Naive thymus-derived CD8-positive, alpha-beta T cell (primary cell): Measurements from ENCODE around the gene LIMD2. TPM values are rescaled to one million over a fixed set of nuclear protein-coding genes. Genes with fewer than 3 reads are reported as not detected.

Source experiments
- ATAC-seq, 2 donors: fragments of 150-1000 bp; cut with Tn5 transposase in 1 of 2; sonication (Bioruptor Pico), chemical (Tn5 transposase) in 1 of 2; 1 replicate in 1 of 2; 2 replicates in 1 of 2; pipeline ENCODE4 v1.10.0; 2021; ENCODE audit warnings: mild to moderate bottlenecking in 2 of 2, moderate library complexity in 2 of 2
- POLR2A ChIA-PET: fragments of 350-600 bp; sonication (Branson Sonifier 250); formaldehyde crosslinking; loops from one replicate; lab custom pipeline; 2021; ENCODE audit warnings: antibody characterized with exemption; lab: Charles Lee
- DNase-seq, 10 donors: peaks; one replicate each; pipeline versions ENCODE4 v3.0.0 to v3.0.0-alpha.2; 2020 to 2022
- H3K27ac Mint-ChIP-seq, 10 donors: one replicate each; pipeline ENCODE4 v1.8.0; 2020 to 2022; ENCODE audit warnings: mild to moderate bottlenecking in 10 of 10, mixed read lengths in 10 of 10, moderate library complexity in 4 of 10, inconsistent platforms in 1 of 10
- H3K27me3 Mint-ChIP-seq, 5 donors: one replicate each; pipeline ENCODE4 v1.8.0; 2021 to 2022; ENCODE audit warnings: mixed read lengths in 5 of 5
- H3K36me3 Mint-ChIP-seq, 3 donors: one replicate each; pipeline ENCODE4 v1.8.0; 2020 to 2022; ENCODE audit warnings: mixed read lengths in 3 of 3, mild to moderate bottlenecking in 2 of 3, inconsistent platforms in 1 of 3
- H3K4me1 Mint-ChIP-seq, 4 donors: one replicate each; pipeline ENCODE4 v1.8.0; 2021 to 2022; ENCODE audit warnings: mixed read lengths in 4 of 4
- H3K4me3 Mint-ChIP-seq, 10 donors: one replicate each; pipeline ENCODE4 v1.8.0; 2020 to 2022; ENCODE audit warnings: mild to moderate bottlenecking in 10 of 10, mixed read lengths in 10 of 10, moderate library complexity in 6 of 10, inconsistent platforms in 1 of 10
- H3K9me3 Mint-ChIP-seq, 9 donors: one replicate each; pipeline ENCODE4 v1.8.0; 2020 to 2022; ENCODE audit warnings: mixed read lengths in 9 of 9, mild to moderate bottlenecking in 3 of 9, inconsistent platforms in 1 of 9, moderate library complexity in 1 of 9
- polyA plus RNA-seq, 3 donors: library from polyadenylated mRNA; unstranded; fragments of 300-500 nt; fragmentation: Illumina TruSeq; gene quantifications; one replicate each; pipeline ENCODE4 v1.2.3, GENCODE V29; 2021
- total RNA-seq, 8 experiments: library from RNA in 2 of 8; stranded (reverse) in 2 of 8; gene quantifications; one replicate each; pipeline ENCODE4 v1.2.3 and lab custom pipeline; 2021 to 2026

Gene LIMD2
- total and polyA plus RNA-seq, 5 experiments from 2014 or later: 390 to 980 (median 700) TPM

- H3K4me1 Mint-ChIP-seq: peaks cover 7 to 24% (median 19%) of the 10 kb centered on the region in 4 donors
- no peaks in the 10 kb centered on the region for H3K27me3 Mint-ChIP-seq
- ATAC-seq (no peak), DNase-seq (no peak)
- POLR2A ChIA-PET: no interaction called here
- H3K9me3 Mint-ChIP-seq: no peaks in the 10 kb centered on the region
- H3K36me3 Mint-ChIP-seq: peaks cover 0 to 71% (median under 1%) of the 10 kb centered on the region in 3 donors
- peak overlapping the region in 5 of 10 donors; percentile 46 to 85 (median 65) for H3K27ac Mint-ChIP-seq
- no peak overlapping the region for H3K4me3 Mint-ChIP-seq
Measured at GRCh38 chr17:63679214-63679613, 20.7 kb downstream of the LIMD2 start.

GRCh38 chr17:63676584-63676983, 23.3 kb downstream of the LIMD2 start:
- H3K27me3 Mint-ChIP-seq: no peaks in the 10 kb centered on the region
- DNase-seq (no peak), ATAC-seq (no peak)
- POLR2A ChIA-PET: interaction anchor here (3.8 kb wide), 1 partner anchor 18 kb away, joined by 26 read pairs; no protein-coding TSS in a partner anchor
- peak overlapping the region in 5 of 10 donors; percentile 51 to 79 (median 53) for H3K27ac Mint-ChIP-seq
- H3K9me3 Mint-ChIP-seq: no peaks in the 10 kb centered on the region
- H3K36me3 Mint-ChIP-seq: peaks cover 0 to 71% (median 2%) of the 10 kb centered on the region in 3 donors
- H3K4me1 Mint-ChIP-seq: peaks cover 3 to 27% (median 20%) of the 10 kb centered on the region in 4 donors
- no peak overlapping the region for H3K4me3 Mint-ChIP-seq

- ATAC-seq (no peak), DNase-seq (no peak)
- peaks cover 4 to 29% (median 19%) of the 10 kb centered on the region in 4 donors for H3K4me1 Mint-ChIP-seq
- no peaks in the 10 kb centered on the region for H3K27me3 Mint-ChIP-seq
- peak overlapping the region in 8 of 10 donors; percentile 34 to 88 (median 65) for H3K27ac Mint-ChIP-seq
- no peaks in the 10 kb centered on the region for H3K9me3 Mint-ChIP-seq
- peaks cover 0 to 69% (median 2%) of the 10 kb centered on the region in 3 donors for H3K36me3 Mint-ChIP-seq
- H3K4me3 Mint-ChIP-seq: peak overlapping the region in 1 of 10 donors; percentile 32
- POLR2A ChIA-PET: interaction anchor here (1.3 to 3.8 kb wide), 4 partner anchors 19 to 54 kb away, joined by 3 to 26 read pairs (median 4); partner anchors contain the start of gene MAP3K3
Measured at GRCh38 chr17:63675607-63676546, 24.0 kb downstream of the LIMD2 start.

GRCh38 chr17:63675231-63675606, 24.7 kb downstream of the LIMD2 start:
- POLR2A ChIA-PET: interaction anchor here (0.8 to 3.8 kb wide), 5 partner anchors 16 to 53 kb away, joined by 3 to 26 read pairs (median 4); partner anchors contain the start of gene MAP3K3
- H3K4me3 Mint-ChIP-seq: no peak overlapping the region
- ATAC-seq (no peak), DNase-seq (no peak)
- peaks cover 8 to 35% (median 20%) of the 10 kb centered on the region in 4 donors for H3K4me1 Mint-ChIP-seq
- H3K27ac Mint-ChIP-seq: peak overlapping the region in 4 of 10 donors; percentile 3 to 88 (median 45)
- H3K27me3 Mint-ChIP-seq: no peaks in the 10 kb centered on the region
- peaks cover 0 to 69% (median 2%) of the 10 kb centered on the region in 3 donors for H3K36me3 Mint-ChIP-seq
- H3K9me3 Mint-ChIP-seq: no peaks in the 10 kb centered on the region

- H3K9me3 Mint-ChIP-seq: no peaks in the 10 kb centered on the region
- H3K4me3 Mint-ChIP-seq: no peak overlapping the region
- H3K27me3 Mint-ChIP-seq: no peaks in the 10 kb centered on the region
- H3K27ac Mint-ChIP-seq: peak overlapping the region in 2 of 10 donors; percentile 9 to 26
- no peak for ATAC-seq
- DNase-seq: no peak
- H3K4me1 Mint-ChIP-seq: peaks cover 9 to 31% (median 20%) of the 10 kb centered on the region in 4 donors
- peaks cover 2 to 79% (median 4%) of the 10 kb centered on the region in 3 donors for H3K36me3 Mint-ChIP-seq
- POLR2A ChIA-PET: interaction anchor here (0.7 to 1.3 kb wide), 2 partner anchors 30 to 34 kb away, joined by 3 to 4 read pairs; no protein-coding TSS in a partner anchor
Measured at GRCh38 chr17:63672856-63673255, 27.1 kb downstream of the LIMD2 start.

GRCh38 chr17:63665527-63666214, 34.3 kb downstream of the LIMD2 start:
- H3K27ac Mint-ChIP-seq: peak overlapping the region in 9 of 10 donors; percentile 5 to 74 (median 33)
- POLR2A ChIA-PET: interaction anchor here (0.8 to 2.4 kb wide), 6 partner anchors 16 to 137 kb away, joined by 3 to 11 read pairs (median 4); no protein-coding TSS in a partner anchor
- ATAC-seq: peak in 1 of 2 donors; percentile 10
- peaks cover 14 to 22% (median 21%) of the 10 kb centered on the region in 4 donors for H3K4me1 Mint-ChIP-seq
- no peaks in the 10 kb centered on the region for H3K9me3 Mint-ChIP-seq
- peak in 1 of 10 donors; percentile 3 for DNase-seq
- H3K4me3 Mint-ChIP-seq: no peak overlapping the region
- no peaks in the 10 kb centered on the region for H3K27me3 Mint-ChIP-seq
- peaks cover 4 to 82% (median 13%) of the 10 kb centered on the region in 3 donors for H3K36me3 Mint-ChIP-seq

GRCh38 chr17:63659850-63660249, 40.1 kb downstream of the LIMD2 start:
- no peak overlapping the region for H3K27ac Mint-ChIP-seq
- DNase-seq: no peak
- no peak overlapping the region for H3K4me3 Mint-ChIP-seq
- H3K9me3 Mint-ChIP-seq: no peaks in the 10 kb centered on the region
- no peak for ATAC-seq
- POLR2A ChIA-PET: no interaction called here
- no peaks in the 10 kb centered on the region for H3K27me3 Mint-ChIP-seq
- H3K36me3 Mint-ChIP-seq: peaks cover 0 to 89% (median 7%) of the 10 kb centered on the region in 3 donors
- peaks cover 5 to 7% (median 6%) of the 10 kb centered on the region in 4 donors for H3K4me1 Mint-ChIP-seq

- H3K27ac Mint-ChIP-seq: peak overlapping the region in 1 of 10 donors; percentile 6
- H3K27me3 Mint-ChIP-seq: no peaks in the 10 kb centered on the region
- POLR2A ChIA-PET: no interaction called here
- no peak overlapping the region for H3K4me3 Mint-ChIP-seq
- peaks cover 0 to 2% (median 0%) of the 10 kb centered on the region in 4 donors for H3K4me1 Mint-ChIP-seq
- DNase-seq (no peak), ATAC-seq (no peak)
- H3K36me3 Mint-ChIP-seq: peaks cover 3 to 92% (median 6%) of the 10 kb centered on the region in 3 donors
- no peaks in the 10 kb centered on the region for H3K9me3 Mint-ChIP-seq
Measured at GRCh38 chr17:63658366-63658765, 41.6 kb downstream of the LIMD2 start.

- ATAC-seq (no peak), DNase-seq (no peak)
- H3K36me3 Mint-ChIP-seq: peaks cover 3 to 92% (median 9%) of the 10 kb centered on the region in 3 donors
- POLR2A ChIA-PET: interaction anchor here (0.6 kb wide), 1 partner anchor 862 kb away, joined by 3 read pairs; no protein-coding TSS in a partner anchor
- peak overlapping the region in 1 of 10 donors; percentile 25 for H3K27ac Mint-ChIP-seq
- no peaks in the 10 kb centered on the region for H3K27me3 Mint-ChIP-seq
- peaks cover 0 to 2% (median 0%) of the 10 kb centered on the region in 4 donors for H3K4me1 Mint-ChIP-seq
- H3K4me3 Mint-ChIP-seq: no peak overlapping the region
- no peaks in the 10 kb centered on the region for H3K9me3 Mint-ChIP-seq
Measured at GRCh38 chr17:63657786-63658185, 42.1 kb downstream of the LIMD2 start.

GRCh38 chr17:63653050-63653449, 46.9 kb downstream of the LIMD2 start:
- Mint-ChIP-seq H3K36me3 (peaks cover 3 to 84% (median 16%) of the 10 kb centered on the region in 3 donors), H3K9me3 (no peaks in the 10 kb centered on the region)
- POLR2A ChIA-PET: interaction anchor here (0.5 to 0.8 kb wide), 2 partner anchors 10 to 89 kb away, joined by 3 to 5 read pairs; no protein-coding TSS in a partner anchor

GRCh38 chr17:63652106-63652505, 47.8 kb downstream of the LIMD2 start:
- Mint-ChIP-seq H3K4me1 (peaks cover 3 to 19% (median 10%) of the 10 kb centered on the region in 4 donors), H3K27ac (peak overlapping the region in 1 of 10 donors; percentile 15), H3K27me3 (no peaks in the 10 kb centered on the region), H3K4me3 (no peak overlapping the region), H3K36me3 (peaks cover 3 to 84% (median 21%) of the 10 kb centered on the region in 3 donors), H3K9me3 (no peaks in the 10 kb centered on the region)
- DNase-seq (no peak), ATAC-seq (no peak)
- POLR2A ChIA-PET: interaction anchor here (0.8 kb wide), 1 partner anchor 9 kb away, joined by 3 read pairs; no protein-coding TSS in a partner anchor

More at GRCh38 chr17:63653050-63653449, 46.9 kb downstream of the LIMD2 start:
- no peak for ATAC-seq
- Mint-ChIP-seq H3K4me3 (no peak overlapping the region), H3K27ac (peak overlapping the region in 1 of 10 donors; percentile 15), H3K27me3 (no peaks in the 10 kb centered on the region), H3K4me1 (peaks cover 3 to 15% (median 10%) of the 10 kb centered on the region in 4 donors)
- no peak for DNase-seq

- ATAC-seq (no peak), DNase-seq (no peak)
- H3K27ac Mint-ChIP-seq: no peak overlapping the region
- H3K4me3 Mint-ChIP-seq: peak overlapping the region in 2 of 10 donors; percentile 25 to 29
- no peaks in the 10 kb centered on the region for H3K27me3 Mint-ChIP-seq
- H3K4me1 Mint-ChIP-seq: peaks cover 6 to 42% (median 15%) of the 10 kb centered on the region in 4 donors
- POLR2A ChIA-PET: interaction anchor here (0.6 kb wide), 1 partner anchor 52 kb away, joined by 4 read pairs; no protein-coding TSS in a partner anchor
- peaks cover 3 to 84% (median 32%) of the 10 kb centered on the region in 3 donors for H3K36me3 Mint-ChIP-seq
- H3K9me3 Mint-ChIP-seq: no peaks in the 10 kb centered on the region
Measured at GRCh38 chr17:63649813-63650212, 50.1 kb downstream of the LIMD2 start.
